HG02852 (cell line): ENCODE measurements around the gene ZNF804B.
"Not testable (repeated sequence)": the region's sequence is repeated elsewhere in the genome, so short reads cannot be mapped to it uniquely, and the experiment has no call there.

Experiments
- ATAC-seq: cut with Tn5 transposase; IDR thresholded peaks from one replicate; pipeline ENCODE4 v1.9.1; 2021; ENCODE audit warnings: mild to moderate bottlenecking, moderate library complexity; ENCODE audit not compliant: unreplicated experiment

The ZNF804B gene

GRCh38 chr7:89073776-89074175 is 314.3 kb downstream of the ZNF804B start:
- no peak for ATAC-seq

GRCh38 chr7:89077992-89078391 is 318.5 kb downstream of the ZNF804B start:
- no peak for ATAC-seq

GRCh38 chr7:89085580-89085979 is 326.1 kb downstream of the ZNF804B start:
- no peak for ATAC-seq

- no peak for ATAC-seq
These were observed 332.1 kb downstream of the ZNF804B start for GRCh38 chr7:89091550-89091949.

GRCh38 chr7:89094269-89094668 is 334.8 kb downstream of the ZNF804B start:
- ATAC-seq, result no peak

GRCh38 chr7:89103564-89103963 is 344.1 kb downstream of the ZNF804B start:
- no peak for ATAC-seq

- ATAC-seq, result no peak
These were observed 345.5 kb downstream of the ZNF804B start for GRCh38 chr7:89104748-89105685.

- ATAC-seq, result no peak
These were observed 364.4 kb downstream of the ZNF804B start for GRCh38 chr7:89123871-89124270.

- no peak for ATAC-seq
These were observed 370.3 kb downstream of the ZNF804B start for GRCh38 chr7:89129600-89130375.

- ATAC-seq, result no peak
These were observed 373.9 kb downstream of the ZNF804B start for GRCh38 chr7:89133357-89133756.

- ATAC-seq, result no peak
These were observed 374.3 kb downstream of the ZNF804B start for GRCh38 chr7:89133819-89134218.

GRCh38 chr7:89145801-89146200 is 386.3 kb downstream of the ZNF804B start:
- ATAC-seq, result no peak

GRCh38 chr7:89160107-89160506 is 400.6 kb downstream of the ZNF804B start:
- ATAC-seq, result no peak

- ATAC-seq, result no peak
These were observed 405.9 kb downstream of the ZNF804B start for GRCh38 chr7:89165421-89165820.

GRCh38 chr7:89170628-89171027 is 411.1 kb downstream of the ZNF804B start:
- ATAC-seq, result no peak

- no peak for ATAC-seq
These were observed 422.6 kb downstream of the ZNF804B start for GRCh38 chr7:89182116-89182515.

GRCh38 chr7:89183712-89184111 is 424.2 kb downstream of the ZNF804B start:
- no peak for ATAC-seq

- no peak for ATAC-seq
These were observed 441.3 kb downstream of the ZNF804B start for GRCh38 chr7:89200758-89201157.

- ATAC-seq, result no peak
These were observed 464.4 kb downstream of the ZNF804B start for GRCh38 chr7:89223900-89224395.

GRCh38 chr7:89228688-89229171 is 469.2 kb downstream of the ZNF804B start:
- ATAC-seq, result not testable (repeated sequence)

GRCh38 chr7:89238156-89238555 is 478.7 kb downstream of the ZNF804B start:
- ATAC-seq, result no peak
